Heart right ventricle (tissue), 16 donors: ENCODE measurements around the gene PRKAR1B. TPM values are rescaled to one million over a fixed set of nuclear protein-coding genes. Genes with fewer than 3 reads are reported as not detected.
A peak's percentile ranks its signal among the peaks of the same experiment; 100 is the strongest.

Source experiments
- ATAC-seq, 8 donors: fragments of 200-7000 bp; cut with Tn5 transposase; one replicate each; pipeline ENCODE4 v1.9.1; 2020; ENCODE audit warnings: mild to moderate bottlenecking in 8 of 8, moderate library complexity in 8 of 8, moderate number of reproducible peaks in 1 of 8
- DNase-seq, 2 donors: peaks; one replicate each; pipeline ENCODE4 v3.0.0-alpha.2; 2020
- H3K27ac ChIP-seq, 10 donors: fragments of 200-600 bp; sonication (generic) in 2 of 10; one replicate each; pipeline versions ENCODE4 v1.5.0 to v1.8.0; 2020 to 2022; ENCODE audit warnings: mild to moderate bottlenecking in 3 of 10
- H3K27me3 ChIP-seq, 7 donors: fragments of 200-600 bp; one replicate each; pipeline ENCODE4 v1.8.0; 2021 to 2022; ENCODE audit warnings: mild to moderate bottlenecking in 2 of 7
- H3K36me3 ChIP-seq, 9 donors: fragments of 200-600 bp; sonication (generic) in 1 of 9; one replicate each; pipeline versions ENCODE4 v1.5.0 to v1.8.0; 2020 to 2022; ENCODE audit warnings: mild to moderate bottlenecking in 2 of 9
- H3K4me1 ChIP-seq, 9 donors: fragments of 200-600 bp; sonication (generic) in 1 of 9; one replicate each; pipeline versions ENCODE4 v1.5.0 to v1.8.0; 2020 to 2022; ENCODE audit warnings: mild to moderate bottlenecking in 4 of 9
- H3K4me3 ChIP-seq, 10 donors: fragments of 200-600 bp; sonication (generic) in 2 of 10; one replicate each; pipeline versions ENCODE4 v1.5.0 to v1.8.0; 2020 to 2022; ENCODE audit warnings: mild to moderate bottlenecking in 7 of 10, moderate library complexity in 2 of 10
- H3K9me3 ChIP-seq, 11 donors: fragments of 200-600 bp in 10 of 11; sonication (generic) in 2 of 11; one replicate each; pipeline versions ENCODE4 v1.5.0 to v1.8.0; 2013 to 2022; ENCODE audit warnings: mild to moderate bottlenecking in 2 of 11, control low read depth in 1 of 11, moderate library complexity in 1 of 11
- WGBS, 2 donors: extraction: QIAGEN DNeasy Blood & Tissue Kit; methylation state at CpG; one replicate each; pipeline ENCODE4 v1.1.7; 2013; ENCODE audit warnings: inconsistent platforms in 1 of 2; 5-methylcytosine and 5-hydroxymethylcytosine counted together
- intact Hi-C, 10 donors: fragments of 100-400 bp; cut with DNase I; formaldehyde crosslinking; loops; one replicate each; pipeline versions ENCODE4 v1.11.1 to v1.14.2; 2022
- polyA plus RNA-seq, 2 donors: library from polyadenylated mRNA; stranded (reverse); fragments of 200-250 nt; gene quantifications; one replicate each; pipeline ENCODE4 v1.2.3, GENCODE V29; 2013
- total RNA-seq, 10 donors: library from RNA; stranded (reverse); fragmentation: NEBNext Ultra II Directional in 3 of 10; extraction: Animal tissue kit (Norgen Biotek cat#: 25700) in 3 of 10; gene quantifications; one replicate each; pipeline versions ENCODE4 v1.2.1 to v1.2.4, GENCODE V29; 2021 to 2023
- TF ChIP-seq, protein P1 (sequence below), 9 donors: fragments of 200-600 bp; sonication (generic) in 2 of 9; IDR thresholded peaks; one replicate each; pipeline versions ENCODE4 v1.5.0 to v1.8.0; 2021 to 2022; ENCODE audit warnings: antibody characterized with exemption in 9 of 9, mild to moderate bottlenecking in 5 of 9, moderate library complexity in 1 of 9
- donor health status: Arrhythmogenic right ventricular cardiomyopathy.
- donor health status: ischemic (EF 13 %, LVEDD 7.1; RV severe dilation, severe dysfunction).
- donor health status: healthy with polysubstance abuse.
- donor health status: DM: no; HTN: yes; CAD: no.
- donor health status: DM: no; HTN: no; CAD: no.
- donor health status: ischemic (EF 25% LVEDD 6.9; RV normal size, moderate dysfunction).
- donor health status: ischemic (EF 25% LVEDD 5.7; RV mildly dilated, moderate dysfunction).
- donor health status: healthy.
- donor health status: DM: yes; HTN: yes; CAD: no.
- donor health status: Ischemic cardiomyopathy.
- donor health status: ischemic (EF 35%, LVEDD 5.7; RV mildly dilated, moderate dysfunction).
- donor health status: nonischemic (EF 11% LVEDD 7.7; RV severe dilation, severe dysfunction).
- donor health status: DM: yes; HTN: yes; CAD: no.
- donor health status: PGD.
- donor health status: ischemic (EF 29% LVEDD 5.4; RV normal size, mild dysfunction).
- donor health status: nonischemic (EF 23%, LVEDD 6.1; RV moderate dilation, normal function).

Gene PRKAR1B
- total and polyA plus RNA-seq, 12 donors, result 5.0 to 24.5 (median 20.6) TPM

- ATAC-seq (no peak), DNase-seq (no peak)
- no peaks in the 10 kb centered on the region for H3K27me3 ChIP-seq
- WGBS, 2 donors, result 93 to 97% methylated on average over 40 of the region's 40 CpGs
- TF ChIP-seq, protein P1, sequence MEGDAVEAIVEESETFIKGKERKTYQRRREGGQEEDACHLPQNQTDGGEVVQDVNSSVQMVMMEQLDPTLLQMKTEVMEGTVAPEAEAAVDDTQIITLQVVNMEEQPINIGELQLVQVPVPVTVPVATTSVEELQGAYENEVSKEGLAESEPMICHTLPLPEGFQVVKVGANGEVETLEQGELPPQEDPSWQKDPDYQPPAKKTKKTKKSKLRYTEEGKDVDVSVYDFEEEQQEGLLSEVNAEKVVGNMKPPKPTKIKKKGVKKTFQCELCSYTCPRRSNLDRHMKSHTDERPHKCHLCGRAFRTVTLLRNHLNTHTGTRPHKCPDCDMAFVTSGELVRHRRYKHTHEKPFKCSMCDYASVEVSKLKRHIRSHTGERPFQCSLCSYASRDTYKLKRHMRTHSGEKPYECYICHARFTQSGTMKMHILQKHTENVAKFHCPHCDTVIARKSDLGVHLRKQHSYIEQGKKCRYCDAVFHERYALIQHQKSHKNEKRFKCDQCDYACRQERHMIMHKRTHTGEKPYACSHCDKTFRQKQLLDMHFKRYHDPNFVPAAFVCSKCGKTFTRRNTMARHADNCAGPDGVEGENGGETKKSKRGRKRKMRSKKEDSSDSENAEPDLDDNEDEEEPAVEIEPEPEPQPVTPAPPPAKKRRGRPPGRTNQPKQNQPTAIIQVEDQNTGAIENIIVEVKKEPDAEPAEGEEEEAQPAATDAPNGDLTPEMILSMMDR (IDR thresholded peaks at IDR 0.05), result no peak
- H3K36me3 ChIP-seq, result peaks cover 0 to 24% (median 0%) of the 10 kb centered on the region in 9 donors
- no peak overlapping the region for H3K4me3 ChIP-seq
- peaks cover 0 to 6% (median 0%) of the 10 kb centered on the region in 9 donors for H3K4me1 ChIP-seq
- H3K9me3 ChIP-seq, result peaks cover 0 to 4% (median 0%) of the 10 kb centered on the region in 11 donors
- intact Hi-C loops, result no loop called here
- H3K27ac ChIP-seq, result no peak overlapping the region
Observed at GRCh38 chr7:676246-676971, 50.7 kb downstream of the PRKAR1B start.

DNA sequence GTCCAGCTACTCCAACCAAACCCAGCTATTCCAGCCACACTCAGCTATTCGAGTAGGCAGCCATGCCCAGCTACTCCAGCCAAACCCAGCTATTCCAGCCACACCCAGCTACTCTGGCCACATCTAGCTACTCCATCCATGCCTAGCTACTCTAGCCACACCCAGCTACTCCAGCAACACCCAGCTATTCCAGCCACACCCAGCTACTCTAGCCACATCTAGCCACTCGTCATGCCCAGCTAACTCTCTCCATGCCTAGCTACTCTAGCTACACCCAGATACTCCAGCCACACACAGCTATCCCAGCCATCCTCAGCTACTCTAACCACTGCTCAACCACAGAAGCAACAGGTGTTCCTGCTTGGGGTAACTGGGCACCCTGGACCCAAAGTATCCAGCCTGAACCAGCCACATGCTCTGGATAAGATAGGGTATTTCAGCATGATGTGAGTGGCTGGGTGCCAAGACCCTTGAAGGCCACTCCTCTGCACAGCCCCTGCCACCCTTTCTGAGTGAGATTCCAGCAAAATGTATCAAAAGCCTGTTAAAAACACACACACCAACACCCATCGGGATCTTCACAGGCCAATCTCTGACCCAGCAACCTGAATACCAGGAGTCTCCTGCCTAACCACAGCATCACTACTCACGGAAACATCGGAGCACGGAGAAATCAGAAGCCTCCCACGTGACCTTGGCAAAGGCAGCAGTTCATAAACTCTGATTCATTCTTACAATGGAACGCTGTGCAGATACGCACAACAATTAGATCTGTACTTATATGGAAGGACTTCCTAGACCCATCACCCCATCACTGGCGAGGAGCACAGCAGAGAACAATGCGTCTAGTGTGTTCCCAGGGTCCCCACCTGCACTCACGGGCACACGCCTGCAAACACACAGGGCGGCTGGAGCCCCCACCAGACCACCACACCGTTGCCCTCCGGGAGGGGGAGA is 52.3 kb downstream of the PRKAR1B start:
- intact Hi-C loops, result no loop called here
- Histone ChIP-seq H3K9me3 (no peaks in the 10 kb centered on the region), H3K27me3 (no peaks in the 10 kb centered on the region), H3K4me1 (peaks cover 0 to 6% (median 0%) of the 10 kb centered on the region in 9 donors), H3K36me3 (peaks cover 0 to 16% (median 0%) of the 10 kb centered on the region in 9 donors), H3K27ac (peak overlapping the region in 4 of 10 donors; percentile 28 to 56 (median 42)), H3K4me3 (no peak overlapping the region)
- peak in 1 of 2 donors; percentile 43 for DNase-seq
- WGBS, 2 donors, result 64 to 76% methylated on average over 16 of the region's 16 CpGs
- ATAC-seq, result peak in 7 of 8 donors; percentile 42 to 88 (median 76)
- TF ChIP-seq, protein P1 (IDR thresholded peaks at IDR 0.05), result no peak

DNA sequence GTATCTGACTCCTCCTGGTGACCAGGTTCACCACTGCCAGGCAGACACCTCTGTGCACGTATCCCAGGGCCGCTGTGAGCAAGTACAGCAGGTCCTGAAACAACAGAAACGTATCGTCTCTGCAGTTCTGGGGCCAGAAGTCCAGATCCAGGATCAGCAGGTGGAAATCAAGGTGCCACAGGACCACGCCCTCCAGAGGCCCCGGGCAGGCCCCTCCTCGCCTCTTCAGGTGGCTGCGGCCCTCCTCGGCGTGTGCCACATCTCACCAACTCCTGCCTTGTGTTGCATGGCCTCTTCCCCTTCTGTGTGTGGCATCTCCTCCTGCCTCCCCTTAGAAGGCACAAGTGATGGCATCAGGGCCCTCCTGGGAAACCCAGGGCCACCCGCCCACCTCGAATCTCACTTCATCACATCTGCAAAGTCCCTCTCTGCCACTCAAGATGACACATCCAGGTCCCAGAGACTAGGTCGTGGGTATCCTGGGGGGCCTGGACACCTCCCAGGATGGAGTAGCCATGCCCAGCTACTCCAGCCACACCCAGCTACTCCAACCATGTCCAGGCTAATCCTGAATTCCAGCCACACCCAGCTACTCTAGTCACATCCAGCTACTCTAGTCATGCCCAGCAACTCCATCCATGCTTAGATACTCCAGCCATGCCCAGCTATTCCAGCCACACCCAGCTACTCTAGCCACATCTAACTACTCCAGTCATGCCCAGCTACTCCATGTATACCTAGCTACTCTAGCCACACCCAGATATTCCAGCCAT is 53.2 kb downstream of the PRKAR1B start:
- ATAC-seq, result no peak
- TF ChIP-seq, protein P1 (IDR thresholded peaks at IDR 0.05), result no peak
- H3K36me3 ChIP-seq, result peaks cover 0 to 8% (median 0%) of the 10 kb centered on the region in 9 donors
- no peak overlapping the region for H3K4me3 ChIP-seq
- no peak overlapping the region for H3K27ac ChIP-seq
- intact Hi-C loops, result no loop called here
- 93 to 96% methylated on average over 13 of the region's 13 CpGs for WGBS, 2 donors
- no peak for DNase-seq
- H3K27me3 ChIP-seq, result no peaks in the 10 kb centered on the region
- H3K9me3 ChIP-seq, result peaks cover 0 to 4% (median 0%) of the 10 kb centered on the region in 11 donors
- H3K4me1 ChIP-seq, result peaks cover 0 to 7% (median 0%) of the 10 kb centered on the region in 9 donors
